HG03565 (cell line): Measurements from ENCODE around the gene DESI2.

Experiments used
- ATAC-seq: cut with Tn5 transposase; IDR thresholded peaks from one replicate; pipeline ENCODE4 v1.9.1; 2021; ENCODE audit warnings: mild to moderate bottlenecking, moderate library complexity; ENCODE audit not compliant: unreplicated experiment

DESI2 gene

DNA sequence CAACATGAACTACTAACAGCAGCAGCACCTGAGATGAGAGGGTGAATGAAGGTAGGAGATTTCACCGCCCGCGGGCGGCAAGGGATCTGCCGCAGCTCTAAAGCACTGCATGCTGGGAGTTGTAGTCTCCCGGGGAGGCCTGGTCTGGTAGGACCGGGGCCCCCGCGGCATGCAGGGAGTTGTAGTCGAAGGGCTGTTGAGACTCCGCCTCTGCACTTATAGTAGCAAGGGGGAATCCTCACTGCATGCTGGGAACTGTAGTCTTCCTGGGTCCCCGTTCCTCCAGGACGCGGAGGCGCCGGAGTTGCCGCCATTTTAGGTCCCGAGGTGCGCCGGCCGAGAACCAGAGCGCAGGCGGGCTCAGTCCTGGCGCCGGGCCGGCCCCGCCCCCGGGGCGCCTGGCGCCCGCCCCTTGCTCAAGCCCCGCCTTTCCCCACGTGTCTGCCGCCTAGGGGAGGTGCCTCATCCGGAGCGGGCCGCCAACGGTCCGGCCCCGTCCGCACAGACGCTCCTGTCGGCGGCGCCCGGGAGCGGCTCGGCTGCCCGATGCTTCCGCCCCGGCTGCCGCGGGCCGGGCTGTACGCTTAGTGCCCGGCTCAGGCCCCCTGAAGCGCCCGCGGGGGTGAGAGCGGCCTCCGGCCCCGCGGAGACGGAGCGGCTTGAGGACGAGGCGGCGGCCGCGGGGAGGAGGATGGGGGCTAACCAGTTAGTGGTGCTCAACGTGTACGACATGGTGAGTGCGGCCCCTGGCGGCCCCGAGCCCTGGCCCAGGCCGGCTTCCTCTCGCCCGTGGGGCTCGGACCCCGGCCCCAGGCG is at the start of gene DESI2:
TSS of gene DESI2 (plus strand) at position 504 of the 816 bp plus-strand sequence. CDS start at position 692, 188 bp downstream.
- peak; percentile 94 for ATAC-seq

DNA sequence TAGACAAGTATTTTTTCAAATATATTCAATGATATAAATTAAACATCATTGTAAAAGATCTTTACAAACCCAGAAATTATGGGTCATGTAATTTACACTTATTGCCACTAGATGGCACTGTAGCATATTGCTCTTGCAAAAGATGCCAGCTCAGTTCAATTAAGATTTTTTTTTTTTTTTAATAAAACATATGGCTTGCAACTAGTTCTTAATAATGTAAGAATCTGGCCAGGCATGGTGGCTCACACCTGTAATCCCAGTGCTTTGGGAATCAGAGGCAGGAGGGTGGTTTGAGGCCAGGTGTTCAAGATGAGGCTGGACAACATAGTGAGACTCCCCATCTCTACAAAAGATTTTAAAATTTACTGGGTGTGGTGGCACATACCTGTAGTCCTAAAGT is 49.4 kb upstream of the DESI2 start:
- ATAC-seq: no peak

DNA sequence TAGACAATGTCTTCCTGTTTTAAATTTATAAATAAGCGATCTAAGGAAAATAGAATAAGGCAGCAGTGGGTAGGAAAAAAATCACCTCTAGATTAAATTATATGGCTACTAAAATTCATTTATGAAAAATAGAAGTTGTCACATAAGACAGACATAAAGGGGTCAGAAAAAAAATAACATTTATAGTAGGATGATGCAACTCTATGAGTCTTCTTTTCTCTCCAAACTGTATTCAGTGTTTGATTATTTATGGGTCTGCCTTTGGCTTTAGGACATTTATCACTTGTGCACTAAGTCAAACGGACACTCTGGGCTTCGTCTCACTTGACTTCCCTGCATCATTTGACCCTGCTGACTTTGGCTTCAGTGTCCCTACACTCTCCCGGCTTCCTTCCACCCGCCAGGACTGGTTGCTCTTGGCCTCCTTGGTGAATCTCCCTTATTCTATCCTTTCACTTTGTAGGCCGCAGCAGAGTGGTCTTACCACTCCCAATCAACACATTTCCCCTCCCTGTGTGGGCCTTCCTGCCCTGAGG is 47.0 kb upstream of the DESI2 start:
- ATAC-seq: no peak

DNA sequence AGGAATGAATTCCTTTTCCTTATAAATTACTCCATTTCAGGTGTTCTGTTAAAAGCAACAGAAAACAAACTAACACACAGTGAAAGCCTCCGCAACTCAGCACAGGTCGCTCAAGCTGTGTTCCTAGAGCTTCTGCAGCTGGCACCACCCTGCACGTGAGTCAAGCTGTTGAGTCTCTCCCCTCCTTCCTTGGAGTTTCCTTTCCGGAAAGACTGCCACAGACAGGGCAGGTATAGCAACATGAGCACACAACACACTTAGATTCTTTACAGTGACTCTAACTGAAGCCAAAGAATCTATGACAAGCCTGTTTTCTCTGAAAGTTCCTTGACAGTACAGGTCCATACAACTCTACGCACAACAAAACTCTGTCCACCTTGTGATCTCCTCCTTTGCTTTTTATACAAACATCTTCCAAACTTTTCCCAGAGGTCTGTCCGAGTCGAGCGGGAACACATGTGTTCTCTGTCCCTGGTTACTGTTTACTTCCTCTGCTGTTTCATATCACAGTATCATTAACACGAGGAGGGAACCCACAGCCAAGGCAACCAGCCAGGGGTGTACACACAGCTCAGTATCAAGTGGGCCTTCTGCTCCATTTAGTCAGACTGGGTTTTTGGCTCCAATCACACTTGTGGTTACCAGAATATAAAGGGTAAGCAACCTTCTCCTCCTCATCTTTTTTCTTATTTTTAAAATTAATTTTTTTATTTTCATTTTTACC is 38.7 kb upstream of the DESI2 start:
- no peak for ATAC-seq

- no peak for ATAC-seq
Measured at GRCh38 chr1:244614879-244615278, 38.0 kb upstream of the DESI2 start.

DNA sequence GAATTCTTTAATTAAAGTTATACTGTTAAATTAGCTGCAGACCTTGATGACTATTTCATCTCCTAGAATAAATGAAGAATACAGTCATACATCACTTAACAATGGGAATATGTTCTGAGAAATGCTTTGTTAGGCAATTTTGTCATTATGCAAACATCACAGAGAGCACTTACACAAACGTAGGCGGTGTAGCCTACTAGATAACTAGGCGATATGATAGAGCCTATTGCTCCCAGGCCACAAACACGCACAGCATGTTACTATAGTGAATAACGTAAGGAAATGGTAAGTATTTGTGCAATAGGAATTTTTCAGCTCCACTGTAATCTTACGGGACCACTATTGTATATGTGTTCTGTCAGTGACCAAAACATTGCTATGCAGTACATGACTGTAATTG is 37.6 kb upstream of the DESI2 start:
- ATAC-seq: no peak

GRCh38 chr1:244626709-244627108 is 26.2 kb upstream of the DESI2 start:
- no peak for ATAC-seq

DNA sequence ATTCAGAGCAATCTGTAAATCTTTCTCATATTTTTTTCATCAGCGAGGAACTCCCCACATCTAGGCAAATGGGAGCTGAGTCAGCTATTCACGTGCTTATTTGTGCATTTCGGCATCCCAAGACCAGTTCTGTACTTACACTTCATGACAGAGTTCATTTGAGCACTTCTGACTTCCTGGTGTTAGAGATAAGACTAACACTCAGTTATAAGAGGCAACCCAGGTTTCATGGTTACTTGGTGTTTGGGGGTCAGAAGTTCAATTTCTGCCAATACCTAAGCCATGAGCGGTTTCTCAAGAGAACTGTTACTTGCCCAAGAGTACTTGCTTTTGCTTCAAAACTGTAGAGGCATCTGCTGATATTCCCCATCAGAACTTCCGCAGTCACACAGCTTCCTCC is 24.1 kb upstream of the DESI2 start:
- no peak for ATAC-seq

- ATAC-seq: no peak
Measured at GRCh38 chr1:244633140-244633539, 19.8 kb upstream of the DESI2 start.

DNA sequence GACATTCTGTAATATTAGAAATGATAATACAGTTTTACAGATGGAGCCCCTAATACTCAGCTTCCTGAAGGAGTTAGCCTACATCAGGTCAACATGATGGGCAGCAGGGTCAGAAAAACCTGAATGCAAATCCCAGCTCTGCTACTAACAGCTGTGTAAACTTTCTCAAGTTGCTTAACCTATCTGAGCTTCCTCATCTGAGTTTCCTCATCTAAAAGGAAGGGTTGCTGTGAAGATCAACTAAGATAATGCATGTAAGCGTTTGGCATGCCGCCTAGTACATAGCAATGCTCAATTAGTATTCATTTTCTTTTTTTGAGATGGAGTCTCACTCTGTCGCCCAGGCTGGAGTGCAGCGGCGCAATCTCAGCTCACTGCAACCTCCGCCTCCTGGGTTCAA is 18.4 kb upstream of the DESI2 start:
- ATAC-seq: no peak

DNA sequence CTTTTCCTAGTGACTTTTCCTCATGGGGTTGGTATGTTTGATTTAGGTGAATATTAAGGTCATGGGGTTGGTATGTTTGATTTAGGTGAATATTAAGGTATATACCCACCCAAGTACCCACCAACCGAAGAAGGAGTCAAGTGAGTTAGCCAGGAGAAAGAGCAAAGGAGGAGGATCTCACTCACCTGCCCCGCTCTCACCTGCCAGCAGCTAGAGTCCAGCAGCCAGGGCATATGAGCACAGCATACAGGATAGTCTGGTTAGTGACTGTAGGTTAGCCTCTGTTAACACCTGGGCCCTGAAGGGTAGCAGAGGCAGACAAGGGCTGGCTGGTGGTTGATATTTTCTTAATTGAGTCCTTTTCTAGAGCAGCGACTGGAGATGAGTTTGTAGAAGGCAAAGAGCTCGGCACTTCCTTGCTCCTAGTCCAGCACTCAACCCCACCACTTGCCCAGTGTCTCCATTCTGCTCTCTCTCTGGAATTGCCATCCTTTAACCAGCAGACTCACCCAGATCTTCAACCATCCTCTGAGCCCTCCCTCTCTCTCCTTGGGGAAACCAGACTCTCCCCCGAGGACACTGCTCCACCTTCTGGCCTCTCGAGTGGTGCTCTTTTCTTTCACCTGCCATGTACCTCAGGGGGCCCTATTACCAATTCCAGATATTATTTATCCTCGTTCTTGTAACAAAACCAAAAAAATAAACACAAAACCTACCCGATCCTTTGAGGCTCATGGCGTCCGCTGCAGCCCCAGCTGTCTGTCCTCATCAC is 16.3 kb upstream of the DESI2 start:
- ATAC-seq: no peak

DNA sequence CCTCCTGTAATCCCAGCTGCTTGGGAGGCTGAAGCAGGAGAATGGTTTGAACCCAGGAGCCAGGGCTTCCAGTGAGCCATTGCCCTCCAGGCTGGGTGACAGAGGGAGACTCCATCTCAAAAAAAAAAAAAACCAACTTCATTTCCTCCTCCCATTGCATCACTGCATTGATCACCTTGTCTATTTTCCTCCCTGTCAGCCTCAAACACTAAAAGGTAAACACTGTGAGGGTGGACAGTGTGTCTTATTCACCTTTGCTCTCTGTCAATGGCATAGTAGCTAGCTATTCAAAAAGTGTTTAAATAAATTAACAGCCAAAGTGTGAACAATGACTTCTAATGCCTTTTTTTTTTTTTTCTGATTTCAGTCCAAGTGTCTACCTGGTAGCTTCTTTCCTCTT is 13.4 kb upstream of the DESI2 start:
- no peak for ATAC-seq

DNA sequence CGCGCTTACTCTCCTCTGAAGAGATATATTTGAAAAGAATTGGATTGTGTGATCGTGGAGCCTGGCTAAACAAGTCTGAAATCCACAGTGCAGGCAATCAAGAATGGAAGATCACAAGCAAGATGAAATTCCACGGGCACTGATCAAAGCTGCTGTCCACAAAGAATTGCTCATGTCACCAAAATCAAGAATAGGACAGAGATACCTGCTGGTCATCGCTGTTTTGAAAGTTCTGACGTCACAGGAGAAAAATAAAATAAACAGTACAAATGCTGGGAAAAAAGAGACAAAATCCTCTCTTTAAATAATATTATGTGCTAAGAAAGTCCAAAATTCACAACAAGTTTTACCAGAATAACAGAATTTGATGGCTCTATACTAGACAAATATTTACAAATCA is 12.0 kb upstream of the DESI2 start:
- ATAC-seq: no peak

GRCh38 chr1:244642526-244642925 is 10.4 kb upstream of the DESI2 start:
- no peak for ATAC-seq

DNA sequence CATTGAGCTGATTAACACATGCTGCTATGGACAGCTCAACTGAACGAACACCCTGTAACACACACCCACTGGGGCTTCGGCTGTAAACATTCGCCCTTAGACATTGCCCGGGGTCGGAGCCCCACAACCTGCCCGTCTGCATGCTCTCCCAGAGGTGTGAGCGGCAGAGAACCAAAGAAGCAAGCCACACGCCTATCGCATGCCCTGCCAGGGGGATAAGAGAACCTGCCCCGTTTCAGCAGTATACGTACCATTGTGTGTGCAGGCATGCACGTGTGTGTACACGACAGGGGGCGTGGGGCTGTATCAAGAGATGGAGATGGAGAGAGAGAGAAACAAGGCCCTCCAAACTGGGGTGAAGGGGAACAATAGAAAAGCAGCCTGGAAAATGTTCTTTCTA is 9.9 kb upstream of the DESI2 start:
- ATAC-seq: no peak

DNA sequence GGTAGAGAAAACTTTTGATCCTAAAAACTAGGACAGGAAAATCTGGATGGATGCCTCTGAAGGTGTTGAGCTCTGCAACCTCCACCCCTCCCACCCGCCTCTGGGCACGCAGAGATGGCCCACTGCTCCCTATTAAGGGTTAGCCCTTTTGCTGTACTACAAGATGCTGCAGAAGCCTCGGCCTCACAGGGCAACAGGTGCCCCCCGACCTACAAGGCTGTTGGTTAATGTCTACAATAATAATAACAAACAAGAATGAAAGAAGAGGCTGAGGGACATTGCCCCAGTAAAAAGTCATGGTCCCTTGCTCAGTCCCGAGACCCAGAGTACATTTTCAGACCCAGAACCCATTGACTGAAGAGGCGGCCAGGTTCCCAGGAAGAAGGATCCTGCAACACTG is 7.5 kb upstream of the DESI2 start:
- ATAC-seq: no peak

DNA sequence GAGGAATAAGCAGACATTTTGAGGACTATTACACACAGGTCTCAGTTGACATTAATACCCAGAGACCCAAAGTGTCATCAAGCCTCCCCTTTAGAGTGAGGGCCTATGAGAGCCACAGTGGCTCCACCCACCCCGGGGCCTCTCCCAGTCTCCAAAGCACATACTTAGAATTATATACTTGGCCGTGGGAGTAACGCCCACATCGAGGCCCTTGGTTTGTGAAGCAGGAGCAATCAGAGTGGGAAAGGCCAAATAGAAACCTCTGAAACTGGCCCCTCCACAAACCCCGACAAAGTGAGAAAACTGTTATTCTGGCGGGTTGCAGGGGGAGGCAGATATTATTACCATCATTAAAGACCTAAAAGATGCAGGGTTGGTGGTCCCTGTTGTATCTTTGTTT is 7.0 kb upstream of the DESI2 start:
- ATAC-seq: no peak

- ATAC-seq: no peak
Measured at GRCh38 chr1:244647819-244648218, 5.1 kb upstream of the DESI2 start.

GRCh38 chr1:244651956-244652622 is 837 bp upstream of the DESI2 start:
- no peak for ATAC-seq

DNA sequence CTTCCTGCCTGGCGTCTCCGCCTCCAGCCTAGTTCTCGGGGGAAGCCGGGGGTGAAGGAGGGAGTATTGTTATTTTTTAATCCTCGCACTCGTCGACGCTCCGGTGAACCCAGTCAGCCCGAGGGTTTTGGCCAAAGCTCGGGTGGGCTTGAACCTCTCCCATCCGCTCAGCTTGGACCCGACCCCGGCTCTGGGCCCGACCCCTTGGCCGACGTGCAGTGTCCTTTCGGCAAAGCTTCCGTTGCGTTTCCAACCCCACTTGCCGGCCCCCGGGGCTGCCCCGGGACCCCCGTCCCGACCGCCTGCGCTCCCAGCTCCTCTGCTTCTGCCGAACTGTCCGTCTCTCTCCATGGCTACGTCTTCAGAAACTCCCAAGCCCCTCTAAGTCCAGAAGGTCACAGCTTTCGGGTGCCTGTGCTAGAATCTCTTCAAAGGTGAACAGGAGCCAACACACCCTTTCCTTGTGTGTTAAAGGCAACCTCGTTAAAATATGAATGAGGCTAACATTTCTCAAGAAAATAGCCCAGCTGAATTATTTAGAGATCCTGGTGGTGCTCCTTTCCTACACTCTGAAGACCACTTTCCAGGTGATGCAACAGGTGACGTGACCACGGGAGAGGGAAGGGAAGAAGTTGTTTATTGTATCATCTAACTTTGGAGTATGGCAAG is 647 bp downstream of the DESI2 start:
- ATAC-seq: no peak
